GM18526 (cell line): Measurements from ENCODE around the gene SLC34A3.

Experiments used
- POLR2A ChIP-seq: IDR thresholded peaks from 3 replicates; pipeline ENCODE4 v1.6.1; 2011; ENCODE audit not compliant: insufficient read length; ENCODE audit errors: extremely low read depth

The SLC34A3 gene

DNA sequence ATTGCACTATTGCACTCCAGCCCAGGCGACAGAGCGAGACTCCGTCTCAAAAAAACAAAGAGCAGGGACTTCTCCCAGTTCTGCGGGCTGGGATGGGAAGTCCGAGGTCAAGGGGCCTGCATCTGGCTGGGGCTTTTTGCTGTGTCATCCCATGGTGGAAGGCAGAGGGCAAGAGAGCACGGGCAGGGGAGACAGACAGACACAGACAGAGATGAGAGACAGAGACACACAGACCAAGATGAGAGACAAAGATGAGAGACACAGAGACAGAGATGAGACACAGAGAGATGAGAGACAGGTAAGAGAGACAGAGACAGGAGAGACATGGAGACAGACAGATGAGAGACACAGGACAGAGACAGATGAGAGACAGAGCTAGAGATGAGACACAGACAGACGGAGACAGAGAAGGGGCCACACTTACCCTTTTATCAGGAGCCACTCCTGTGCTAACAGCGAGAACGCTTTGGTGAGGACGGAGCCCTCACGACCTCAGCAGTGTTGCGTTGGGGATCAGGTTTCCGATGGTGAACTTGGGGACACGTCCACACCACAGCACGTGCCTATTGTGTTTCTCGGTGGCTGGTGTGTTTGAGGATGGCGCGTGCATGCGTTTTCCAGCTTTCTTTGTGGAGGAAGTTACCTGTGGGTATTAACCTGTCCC, 38.0 kb downstream of the SLC34A3 start:
- TF ChIP-seq POLR2A: no peak

- no peak for TF ChIP-seq POLR2A
Observed at GRCh38 chr9:137269231-137269772, 38.6 kb downstream of the SLC34A3 start.

GRCh38 chr9:137270929-137271695, 40.4 kb downstream of the SLC34A3 start:
- TF ChIP-seq POLR2A: no peak

GRCh38 chr9:137271696-137272076, 41.0 kb downstream of the SLC34A3 start:
- TF ChIP-seq POLR2A: no peak

DNA sequence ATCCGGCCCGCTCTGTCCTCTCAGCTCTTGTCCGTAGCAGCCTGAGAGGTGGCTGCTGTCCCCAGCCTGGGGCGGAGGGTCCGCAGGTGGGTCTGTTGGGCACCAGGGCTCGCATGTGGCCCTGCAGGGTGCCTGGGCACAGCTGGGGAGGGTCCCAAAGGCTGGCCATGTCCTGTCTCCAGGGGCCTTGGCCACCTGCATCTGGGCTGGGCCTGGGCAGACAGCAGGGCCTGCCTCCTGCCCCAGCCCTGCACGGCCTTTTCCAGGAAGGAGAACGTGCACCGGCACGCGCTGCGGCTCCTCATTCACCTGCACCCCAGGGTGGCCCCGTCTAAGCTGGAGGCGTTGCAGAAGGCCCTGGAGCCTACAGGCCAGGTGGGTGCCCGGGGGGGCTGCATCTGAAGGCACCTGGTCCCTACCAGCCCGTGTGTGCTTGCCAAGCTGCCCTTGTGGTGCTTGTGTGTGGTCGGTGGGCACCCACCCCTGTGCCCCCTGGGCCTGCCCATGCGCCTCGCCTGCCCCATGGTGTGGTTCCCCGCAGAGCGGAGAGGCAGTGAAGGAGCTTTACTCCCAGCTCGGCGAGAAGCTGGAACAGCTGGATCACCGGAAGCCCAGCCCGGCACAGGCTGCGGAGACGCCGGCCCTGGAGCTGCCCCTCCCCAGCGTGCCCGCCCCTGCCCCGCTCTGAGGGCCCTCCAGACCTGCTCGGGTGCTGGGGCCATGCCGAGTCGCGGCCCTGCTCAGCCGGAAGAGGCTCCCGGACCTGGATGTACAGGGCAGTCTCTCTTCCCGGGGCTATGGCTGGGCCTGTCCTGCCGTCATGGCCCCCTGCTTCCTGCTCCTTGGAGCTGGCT, 41.8 kb downstream of the SLC34A3 start:
- TF ChIP-seq POLR2A: no peak

DNA sequence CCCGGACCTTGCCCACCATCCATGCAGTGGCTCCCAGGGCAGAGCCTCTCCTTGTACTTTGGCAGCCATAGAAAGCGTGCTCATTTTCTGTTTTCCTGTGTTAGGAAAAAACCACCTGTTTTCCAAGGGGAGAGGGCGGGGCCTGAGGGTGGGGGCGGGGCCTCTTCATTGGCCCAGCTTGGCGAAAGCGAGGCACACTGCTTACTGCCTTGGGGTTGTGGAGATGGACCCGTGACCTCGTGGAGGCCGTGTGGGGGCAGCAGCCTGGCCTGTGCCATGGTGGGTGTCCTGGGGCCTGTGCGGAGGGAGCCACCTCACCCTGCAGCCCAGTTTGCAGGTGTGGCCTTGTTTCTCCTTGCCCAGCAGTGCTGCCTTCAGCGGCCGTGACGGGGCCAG, 42.4 kb downstream of the SLC34A3 start:
- no peak for TF ChIP-seq POLR2A

DNA sequence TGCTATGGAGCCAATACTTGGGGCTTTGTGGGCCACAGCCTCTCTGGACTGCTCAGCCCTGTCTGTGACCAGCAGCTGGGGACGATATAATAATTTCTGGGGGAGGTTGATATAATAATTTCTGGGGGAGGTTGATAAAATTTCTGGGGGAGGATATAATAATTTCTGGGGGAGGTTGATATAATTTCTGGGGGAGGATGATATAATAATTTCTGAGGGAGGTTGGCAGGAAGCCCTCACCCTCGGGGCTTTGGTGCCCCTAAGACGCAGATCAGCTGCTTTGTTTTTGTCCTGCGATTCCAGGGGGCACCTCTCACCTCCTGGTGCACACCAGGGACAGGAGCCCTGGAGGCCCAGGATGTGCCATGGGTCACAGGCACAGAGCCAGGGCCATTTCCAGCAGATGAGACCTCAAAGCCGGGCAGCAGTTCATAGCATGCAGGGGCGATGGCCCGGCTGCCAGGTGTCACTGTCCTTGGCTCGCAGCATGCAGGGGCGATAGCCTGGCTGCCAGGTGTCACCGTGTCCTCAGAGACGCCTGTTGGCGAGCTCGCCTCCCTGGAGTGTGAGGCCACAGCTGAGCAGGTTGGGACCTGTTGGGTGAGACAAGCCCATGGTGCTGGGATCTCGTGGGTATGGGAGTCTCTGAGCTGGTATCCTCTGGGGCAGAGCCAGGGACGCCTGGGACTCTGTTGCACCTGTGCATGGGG, 43.1 kb downstream of the SLC34A3 start:
- no peak for TF ChIP-seq POLR2A

DNA sequence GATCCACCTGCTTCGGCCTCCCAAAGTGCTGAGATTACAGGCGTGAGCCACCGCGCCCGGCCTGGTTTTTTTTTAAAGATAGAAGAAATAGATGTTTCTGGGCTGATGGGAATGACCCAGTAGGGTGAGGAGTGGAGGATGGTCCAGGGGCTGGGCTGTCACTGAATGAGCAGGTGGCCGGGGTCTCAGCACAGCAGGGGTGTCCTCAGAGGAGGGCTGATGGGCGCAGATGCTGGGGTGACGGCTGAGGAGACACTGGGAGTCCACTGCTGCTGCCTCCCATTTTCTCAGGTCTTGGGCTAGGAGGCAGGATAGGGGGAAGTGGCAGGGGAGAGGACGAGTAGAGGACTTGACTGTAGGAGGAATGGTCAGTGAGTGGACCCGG, 44.5 kb downstream of the SLC34A3 start:
- no peak for TF ChIP-seq POLR2A

- no peak for TF ChIP-seq POLR2A
Observed at GRCh38 chr9:137275588-137276472, 45.1 kb downstream of the SLC34A3 start.

DNA sequence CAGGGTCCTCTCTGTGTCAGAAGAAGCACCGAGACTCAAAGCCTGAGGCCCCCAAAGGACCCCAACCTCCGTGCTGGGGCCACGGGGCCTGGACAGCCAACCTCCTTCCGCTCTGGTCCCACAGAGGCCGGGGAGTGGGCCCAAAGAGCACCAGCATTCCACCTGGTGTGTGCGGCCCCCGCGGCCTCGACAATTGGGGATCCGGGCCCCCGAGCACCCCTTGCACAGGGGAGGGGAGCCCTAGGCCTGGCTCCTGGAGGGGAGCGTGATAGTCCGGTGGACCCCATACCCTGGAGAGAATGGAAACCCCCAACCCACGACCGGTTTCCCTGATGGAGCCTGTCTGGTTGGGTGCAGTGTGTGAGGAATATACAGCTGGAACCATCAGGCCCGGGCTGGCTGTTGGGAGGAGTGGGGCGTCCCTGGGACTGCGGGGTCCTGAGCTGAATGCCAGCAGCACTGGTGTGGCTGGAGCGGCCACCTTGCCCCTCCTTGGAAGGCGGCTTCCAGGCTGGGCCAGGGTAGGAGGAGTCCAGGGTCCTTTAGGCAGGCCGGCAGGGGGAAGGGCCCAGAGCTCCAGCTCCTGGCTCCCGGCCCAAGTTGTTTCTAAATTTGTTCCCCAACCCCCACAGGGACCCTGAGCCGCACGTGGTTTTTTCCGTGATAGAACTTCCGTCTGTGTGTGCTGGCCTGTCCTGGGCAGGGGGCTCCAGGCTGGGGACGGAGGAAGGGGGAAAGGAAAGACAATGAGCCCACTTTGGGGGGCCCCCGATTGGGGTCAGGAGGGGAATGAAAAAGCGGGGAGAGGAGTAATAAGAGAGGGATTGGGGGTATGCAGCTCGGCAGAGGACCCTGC, 46.0 kb downstream of the SLC34A3 start:
- TF ChIP-seq POLR2A: no peak

GRCh38 chr9:137277329-137278041, 46.8 kb downstream of the SLC34A3 start, which contains the start of gene TOR4A:
TSS of gene TOR4A (plus strand) at chr9:137277726. CDS start at chr9:137278690, 964 bp downstream.
- peak; percentile 52 for TF ChIP-seq POLR2A

DNA sequence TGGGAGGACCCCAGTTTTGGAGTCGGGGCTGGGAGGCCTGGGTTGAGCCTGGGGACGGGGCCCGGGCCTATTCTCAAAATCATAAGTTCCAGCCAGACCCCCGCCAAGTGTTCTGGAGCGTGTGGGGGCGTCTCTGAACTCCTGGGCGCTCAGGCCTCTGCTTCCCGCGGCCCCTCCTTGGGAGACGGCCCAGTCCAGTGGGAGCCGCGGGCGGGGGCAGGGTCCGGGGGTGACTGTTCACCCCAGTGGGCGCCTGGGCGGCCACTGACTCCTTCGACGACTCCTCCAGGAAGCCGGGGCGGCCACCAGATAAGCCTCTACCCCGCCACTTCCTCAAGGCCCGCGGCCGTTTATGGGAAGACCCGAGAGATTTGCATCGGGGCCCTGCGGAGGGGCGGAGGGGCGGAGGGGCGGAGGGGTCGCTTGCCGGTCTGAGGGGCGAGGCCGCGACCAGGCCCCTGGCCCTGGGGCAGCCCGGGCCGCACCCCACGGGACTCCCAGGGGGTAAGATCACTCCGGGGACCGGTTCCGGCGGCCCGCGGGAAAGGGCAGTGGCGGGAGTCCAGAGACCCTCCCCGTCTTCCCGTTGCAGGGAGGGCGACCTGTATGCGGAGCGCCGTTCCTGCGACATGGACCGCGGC, 47.5 kb downstream of the SLC34A3 start:
- no peak for TF ChIP-seq POLR2A
